H9 (cell line): ENCODE results near the gene SCUBE3. TPM values are rescaled to one million over a fixed set of nuclear protein-coding genes. Genes with fewer than 3 reads are reported as not detected.

Source experiments
- DNase-seq: peaks from one replicate; pipeline ENCODE4 v3.0.0-alpha.2; 2017
- H2AFZ ChIP-seq: one replicate; pipeline ENCODE4 v1.6.1; 2013; ENCODE audit warnings: mild to moderate bottlenecking, low read length, control low read depth, moderate library complexity
- H2AK5ac ChIP-seq: 2 replicates; pipeline ENCODE4 v1.6.1; 2013; ENCODE audit warnings: low read length, control low read depth, mixed read lengths; ENCODE audit not compliant: insufficient read length
- H2BK120ac ChIP-seq: one replicate; pipeline ENCODE4 v1.6.1; 2013; ENCODE audit warnings: low read depth, mild to moderate bottlenecking, low read length, control low read depth, inconsistent platforms; ENCODE audit not compliant: poor library complexity, severe bottlenecking
- H2BK12ac ChIP-seq: 2 replicates; pipeline ENCODE4 v1.6.1; 2013; ENCODE audit warnings: low read length, control low read depth, mixed read lengths, low read depth; ENCODE audit not compliant: insufficient read length
- H2BK15ac ChIP-seq: 2 replicates; pipeline ENCODE4 v1.6.1; 2013; ENCODE audit warnings: low read depth, low read length, control low read depth
- H2BK20ac ChIP-seq: one replicate; pipeline ENCODE4 v1.6.1; 2013; ENCODE audit warnings: low read depth, mild to moderate bottlenecking, low read length, control low read depth, inconsistent platforms; ENCODE audit not compliant: poor library complexity, severe bottlenecking
- H2BK5ac ChIP-seq: 2 replicates; pipeline ENCODE4 v1.6.1; 2013; ENCODE audit warnings: low read length, control low read depth, mixed read lengths; ENCODE audit not compliant: insufficient read length
- H3K14ac ChIP-seq: 2 replicates; pipeline ENCODE4 v1.6.1; 2013; ENCODE audit warnings: low read length, control low read depth; ENCODE audit not compliant: insufficient read depth
- H3K18ac ChIP-seq: 2 replicates; pipeline ENCODE4 v1.6.1; 2013; ENCODE audit warnings: low read depth, mild to moderate bottlenecking, mixed read lengths, low read length, control low read depth; ENCODE audit not compliant: insufficient read length
- H3K23ac ChIP-seq: 2 replicates; pipeline ENCODE4 v1.6.1; 2013; ENCODE audit warnings: low read length, control low read depth, mixed read lengths, low read depth; ENCODE audit not compliant: insufficient read length
- H3K23me2 ChIP-seq: 2 replicates; pipeline ENCODE4 v1.6.1; 2013; ENCODE audit warnings: low read depth, mild to moderate bottlenecking, mixed read lengths, low read length, control low read depth; ENCODE audit not compliant: insufficient read length, poor library complexity, severe bottlenecking
- H3K27ac ChIP-seq: 2 replicates; pipeline ENCODE4 v1.5.1; 2013; ENCODE audit warnings: low read length, control low read depth, mixed read lengths, low read depth; ENCODE audit not compliant: insufficient read length
- H3K27me3 ChIP-seq: 2 replicates; pipeline ENCODE4 v1.6.1; 2013; ENCODE audit warnings: low read length, control low read depth, inconsistent platforms; ENCODE audit not compliant: insufficient read depth
- H3K4ac ChIP-seq: 2 replicates; pipeline ENCODE4 v1.6.1; 2013; ENCODE audit warnings: low read depth, mild to moderate bottlenecking, control low read depth, inconsistent platforms, low read length, moderate library complexity
- H3K4me1 ChIP-seq: 2 replicates; pipeline ENCODE4 v1.6.1; 2013; ENCODE audit warnings: low read length, control low read depth, inconsistent platforms; ENCODE audit not compliant: insufficient read depth
- H3K4me2 ChIP-seq: 2 replicates; pipeline ENCODE4 v1.6.1; 2013; ENCODE audit warnings: low read length, control low read depth, mixed read lengths; ENCODE audit not compliant: insufficient read length, insufficient read depth
- H3K56ac ChIP-seq: 2 replicates; pipeline ENCODE4 v1.6.1; 2013; ENCODE audit warnings: low read depth, mild to moderate bottlenecking, mixed read lengths, low read length, control low read depth; ENCODE audit not compliant: insufficient read length
- H3K79me1 ChIP-seq: 2 replicates; pipeline ENCODE4 v1.6.1; 2013; ENCODE audit warnings: low read depth, mild to moderate bottlenecking, moderate library complexity, low read length, control low read depth, inconsistent platforms; ENCODE audit not compliant: insufficient read depth, poor library complexity, severe bottlenecking
- H3K79me2 ChIP-seq: 2 replicates; pipeline ENCODE4 v1.6.1; 2013; ENCODE audit warnings: low read length, control low read depth, inconsistent platforms; ENCODE audit not compliant: insufficient read depth
- H3K9ac ChIP-seq: 2 replicates; pipeline ENCODE4 v1.6.1; 2013; ENCODE audit warnings: low read length, control low read depth, mixed read lengths; ENCODE audit not compliant: insufficient read length; ENCODE audit errors: extremely low read depth
- H3K9me3 ChIP-seq: one replicate; pipeline ENCODE4 v1.6.1; 2013; ENCODE audit warnings: low read depth, low read length, inconsistent platforms; ENCODE audit not compliant: control insufficient read depth
- H3T11ph ChIP-seq: one replicate; pipeline ENCODE4 v1.6.1; 2013; ENCODE audit warnings: mild to moderate bottlenecking, low read length, control low read depth, inconsistent platforms
- H4K20me1 ChIP-seq: one replicate; pipeline ENCODE4 v1.6.1; 2013; ENCODE audit not compliant: control insufficient read depth, insufficient read length, insufficient read depth
- H4K5ac ChIP-seq: 2 replicates; pipeline ENCODE4 v1.6.1; 2013; ENCODE audit warnings: low read depth, mild to moderate bottlenecking, mixed read lengths, low read length, control low read depth; ENCODE audit not compliant: insufficient read length
- H4K8ac ChIP-seq: replicated peaks from 2 replicates; pipeline ENCODE4 v1.6.1; 2013; ENCODE audit warnings: low read length, control low read depth, mixed read lengths, low read depth; ENCODE audit not compliant: insufficient read length
- H4K91ac ChIP-seq: 2 replicates; pipeline ENCODE4 v1.6.1; 2013; ENCODE audit warnings: low read depth, mild to moderate bottlenecking, moderate library complexity, mixed read lengths, low read length, control low read depth; ENCODE audit not compliant: insufficient read length
- H3K27ac Mint-ChIP-seq, 3 experiments: 2 replicates in 2 of 3; 3 replicates in 1 of 3; pipeline ENCODE4 v1.8.0; 2020 to 2021; ENCODE audit warnings: mixed read lengths in 3 of 3, mild to moderate bottlenecking in 1 of 3, moderate library complexity in 1 of 3
- H3K27me3 Mint-ChIP-seq: 2 replicates; pipeline ENCODE4 v1.8.0; 2021; ENCODE audit warnings: low read depth, mild to moderate bottlenecking, moderate library complexity, mixed read lengths
- H3K36me3 Mint-ChIP-seq, 3 experiments: 2 replicates in 2 of 3; 3 replicates in 1 of 3; pipeline ENCODE4 v1.8.0; 2020 to 2021; ENCODE audit warnings: low read depth in 3 of 3, mixed read lengths in 3 of 3; ENCODE audit not compliant: insufficient read depth in 1 of 3
- H3K4me1 Mint-ChIP-seq, 2 experiments: 2 replicates each; pipeline ENCODE4 v1.8.0; 2020; ENCODE audit warnings: mixed read lengths in 2 of 2
- H3K4me3 Mint-ChIP-seq, 2 experiments: 2 replicates in 1 of 2; 3 replicates in 1 of 2; pipeline ENCODE4 v1.8.0; 2020 to 2021; ENCODE audit warnings: mild to moderate bottlenecking in 2 of 2, mixed read lengths in 2 of 2, moderate library complexity in 1 of 2
- H3K9me3 Mint-ChIP-seq, 2 experiments: 2 replicates in 1 of 2; 3 replicates in 1 of 2; pipeline ENCODE4 v1.8.0; 2020; ENCODE audit warnings: mild to moderate bottlenecking in 2 of 2, mixed read lengths in 2 of 2, moderate library complexity in 1 of 2
- WGBS: extraction: QIAGEN DNeasy Blood & Tissue Kit; methylation state at CpG from one replicate; pipeline ENCODE4 v1.1.7; 2013; ENCODE audit warnings: missing lambda C conversion rate, low lambda C conversion rate, mixed read lengths; ENCODE audit not compliant: insufficient read length; ENCODE audit errors: extremely low coverage; 5-methylcytosine and 5-hydroxymethylcytosine counted together
- total RNA-seq: library from RNA; stranded (reverse); gene quantifications from 2 replicates; pipeline ENCODE4 v1.2.1, GENCODE V29; 2021
- TF ChIP-seq, protein P1 (sequence below): fragments of 200-600 bp; sonication (generic); conservative IDR thresholded peaks from 3 replicates; pipeline ENCODE4 v1.8.0; 2021; ENCODE audit warnings: antibody characterized with exemption, mild to moderate bottlenecking

Gene SCUBE3
- total RNA-seq, 1 experiment from 2014 or later, result 2.7 TPM

DNA sequence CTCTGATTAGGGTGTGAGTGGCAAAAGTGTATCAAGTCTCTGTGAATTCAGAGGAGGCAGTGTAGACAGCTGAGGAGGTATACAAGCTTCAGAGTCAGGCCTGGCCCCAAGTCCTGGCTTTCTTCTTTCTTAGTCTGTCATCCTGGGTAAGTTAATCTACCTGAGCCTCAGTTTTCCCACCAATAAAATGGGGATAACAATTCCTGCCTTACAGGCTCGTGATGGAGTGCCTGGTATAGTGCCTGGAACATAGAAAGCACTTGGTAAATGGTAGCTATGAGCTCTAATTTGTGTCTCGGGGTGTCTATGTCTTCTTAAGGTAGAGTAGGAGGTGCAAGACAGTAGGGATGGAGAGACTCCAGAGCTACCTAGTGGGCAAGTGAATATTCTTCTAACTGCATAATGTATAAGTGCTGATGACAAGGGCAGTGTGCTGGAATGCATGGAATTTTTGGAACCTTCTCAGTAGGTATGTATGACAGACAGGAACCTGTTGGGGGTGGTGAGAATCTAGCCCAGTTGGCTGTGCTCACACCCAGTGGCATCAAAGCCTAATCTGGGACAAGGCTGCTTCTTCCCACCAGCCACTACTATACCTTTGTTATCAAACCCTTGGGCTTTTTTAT lies 4.0 kb upstream of the SCUBE3 start:
- Mint-ChIP-seq H3K27me3 (peaks cover 91% of the 10 kb centered on the region), H3K4me1 (peaks cover 11 to 17% of the 10 kb centered on the region in 2 experiments), H3K36me3 (no peaks in the 10 kb centered on the region), H3K9me3 (no peaks in the 10 kb centered on the region), H3K4me3 (no peak overlapping the region), H3K27ac (no peak overlapping the region)
- no peak overlapping the region for H3K9ac ChIP-seq
- H3K4ac ChIP-seq, result no peak overlapping the region
- H3K14ac ChIP-seq, result no peak overlapping the region
- H3K79me2 ChIP-seq, result no peaks in the 10 kb centered on the region
- H2AK5ac ChIP-seq, result no peak overlapping the region
- no peak overlapping the region for H3K56ac ChIP-seq
- H2AFZ ChIP-seq, result no peak overlapping the region
- no peak overlapping the region for H2BK15ac ChIP-seq
- H4K8ac ChIP-seq, result no peak overlapping the region
- WGBS, result no CpG with 5 or more reads among the region's 2 CpGs
- no peaks in the 10 kb centered on the region for H3K79me1 ChIP-seq
- no peak overlapping the region for H3K18ac ChIP-seq
- no peak overlapping the region for H3T11ph ChIP-seq
- DNase-seq, result no peak
- H2BK5ac ChIP-seq, result no peak overlapping the region
- no peak overlapping the region for H2BK20ac ChIP-seq
- H3K27me3 ChIP-seq, result peaks cover 34% of the 10 kb centered on the region; the same call in 1 of the 2 replicates
- H3K4me1 ChIP-seq, result no peaks in the 10 kb centered on the region
- TF ChIP-seq, protein P1, sequence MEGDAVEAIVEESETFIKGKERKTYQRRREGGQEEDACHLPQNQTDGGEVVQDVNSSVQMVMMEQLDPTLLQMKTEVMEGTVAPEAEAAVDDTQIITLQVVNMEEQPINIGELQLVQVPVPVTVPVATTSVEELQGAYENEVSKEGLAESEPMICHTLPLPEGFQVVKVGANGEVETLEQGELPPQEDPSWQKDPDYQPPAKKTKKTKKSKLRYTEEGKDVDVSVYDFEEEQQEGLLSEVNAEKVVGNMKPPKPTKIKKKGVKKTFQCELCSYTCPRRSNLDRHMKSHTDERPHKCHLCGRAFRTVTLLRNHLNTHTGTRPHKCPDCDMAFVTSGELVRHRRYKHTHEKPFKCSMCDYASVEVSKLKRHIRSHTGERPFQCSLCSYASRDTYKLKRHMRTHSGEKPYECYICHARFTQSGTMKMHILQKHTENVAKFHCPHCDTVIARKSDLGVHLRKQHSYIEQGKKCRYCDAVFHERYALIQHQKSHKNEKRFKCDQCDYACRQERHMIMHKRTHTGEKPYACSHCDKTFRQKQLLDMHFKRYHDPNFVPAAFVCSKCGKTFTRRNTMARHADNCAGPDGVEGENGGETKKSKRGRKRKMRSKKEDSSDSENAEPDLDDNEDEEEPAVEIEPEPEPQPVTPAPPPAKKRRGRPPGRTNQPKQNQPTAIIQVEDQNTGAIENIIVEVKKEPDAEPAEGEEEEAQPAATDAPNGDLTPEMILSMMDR, result no peak
- no peaks in the 10 kb centered on the region for H4K20me1 ChIP-seq
- H3K23me2 ChIP-seq, result peaks cover 5% of the 10 kb centered on the region
- no peak overlapping the region for H3K27ac ChIP-seq
- no peak overlapping the region for H2BK12ac ChIP-seq
- no peaks in the 10 kb centered on the region for H3K9me3 ChIP-seq
- no peak overlapping the region for H4K5ac ChIP-seq
- no peak overlapping the region for H4K91ac ChIP-seq
- no peak overlapping the region for H3K4me2 ChIP-seq
- no peak overlapping the region for H3K23ac ChIP-seq
- H2BK120ac ChIP-seq, result no peak overlapping the region
